GM19452 (cell line): ENCODE results near the gene COPG1.
"Not testable (repeated sequence)": the region's sequence is repeated elsewhere in the genome, so short reads cannot be mapped to it uniquely, and the experiment has no call there.

Experiments used
- ATAC-seq: cut with Tn5 transposase; IDR thresholded peaks from one replicate; pipeline ENCODE4 v1.9.1; 2021; ENCODE audit not compliant: unreplicated experiment

COPG1 gene

DNA sequence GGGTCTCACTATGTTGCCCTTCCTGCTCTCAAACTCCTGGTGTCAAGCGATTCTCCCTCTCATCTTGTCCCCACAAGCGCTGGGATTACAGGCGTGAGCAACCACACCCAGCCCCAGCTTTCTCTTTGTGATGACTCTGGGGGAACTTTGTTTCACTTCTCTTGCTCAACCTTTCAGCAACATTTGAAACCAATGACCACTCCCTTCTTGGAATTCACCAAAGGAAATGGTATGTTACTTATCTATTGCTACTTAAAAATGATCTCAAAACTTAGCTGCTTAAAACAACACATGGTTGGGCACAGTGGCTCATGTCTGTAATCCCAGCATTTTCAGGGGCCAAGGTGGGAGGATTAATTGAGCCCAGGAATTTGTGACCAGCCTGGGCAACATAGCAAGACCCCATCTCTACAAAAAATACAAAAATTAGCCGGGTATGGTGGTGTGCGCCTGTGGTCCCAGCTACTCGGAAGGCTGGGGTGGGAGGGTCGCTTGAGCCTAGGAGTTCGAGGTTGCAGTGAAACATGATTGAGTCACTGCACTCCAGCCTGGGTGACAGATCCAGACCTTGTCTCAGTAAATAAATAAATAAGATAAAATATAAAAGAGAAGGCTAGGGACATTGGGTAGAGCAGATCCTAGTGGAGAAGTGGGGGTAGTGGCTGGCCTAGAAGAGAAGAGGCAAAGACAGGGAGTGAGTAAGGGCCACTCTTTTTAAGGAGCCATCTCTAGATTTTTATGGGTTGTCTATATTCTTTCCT, 10.3 kb upstream of the COPG1 start:
- no peak for ATAC-seq

- ATAC-seq = no peak
Measured at GRCh38 chr3:129239991-129240390, 9.4 kb upstream of the COPG1 start.

DNA sequence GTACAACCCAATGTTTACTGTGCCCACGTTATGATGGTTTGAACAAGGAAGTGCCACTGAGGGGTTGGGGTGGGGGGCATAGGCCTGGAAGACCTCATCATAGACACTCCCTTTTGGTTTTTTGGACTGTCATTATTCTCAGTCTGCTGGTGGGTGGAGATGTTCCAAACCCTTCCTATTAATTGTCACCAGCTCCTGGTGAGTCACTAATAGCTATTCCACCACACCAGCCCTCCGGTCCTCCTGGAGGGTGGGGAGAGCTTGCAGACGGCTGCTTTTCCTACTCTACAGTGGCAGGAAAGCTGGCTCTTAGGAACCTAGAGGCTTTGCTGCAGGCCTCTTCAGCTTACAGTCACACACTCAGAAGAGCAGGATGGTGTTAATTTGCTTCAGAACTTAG, 9.0 kb upstream of the COPG1 start:
- ATAC-seq = no peak

DNA sequence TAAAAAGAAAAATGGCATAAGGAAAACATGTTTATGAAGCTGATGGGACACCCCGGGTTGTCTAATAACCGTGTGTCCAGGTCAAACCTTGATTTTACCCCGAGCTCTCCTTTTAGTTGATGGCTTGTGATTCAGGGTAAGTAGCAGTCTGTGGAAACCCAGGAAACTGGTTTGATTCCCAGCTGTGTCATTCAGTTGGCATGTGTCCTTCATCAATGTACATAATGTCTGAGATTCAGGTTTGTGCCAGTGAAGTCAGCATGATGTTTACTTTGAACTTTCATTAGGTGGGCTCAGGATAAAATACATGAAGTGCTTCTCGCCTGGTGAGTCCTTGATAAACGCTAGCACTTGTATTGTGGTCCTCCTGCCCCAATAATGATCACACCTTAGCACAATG, 4.3 kb upstream of the COPG1 start:
- no peak for ATAC-seq

DNA sequence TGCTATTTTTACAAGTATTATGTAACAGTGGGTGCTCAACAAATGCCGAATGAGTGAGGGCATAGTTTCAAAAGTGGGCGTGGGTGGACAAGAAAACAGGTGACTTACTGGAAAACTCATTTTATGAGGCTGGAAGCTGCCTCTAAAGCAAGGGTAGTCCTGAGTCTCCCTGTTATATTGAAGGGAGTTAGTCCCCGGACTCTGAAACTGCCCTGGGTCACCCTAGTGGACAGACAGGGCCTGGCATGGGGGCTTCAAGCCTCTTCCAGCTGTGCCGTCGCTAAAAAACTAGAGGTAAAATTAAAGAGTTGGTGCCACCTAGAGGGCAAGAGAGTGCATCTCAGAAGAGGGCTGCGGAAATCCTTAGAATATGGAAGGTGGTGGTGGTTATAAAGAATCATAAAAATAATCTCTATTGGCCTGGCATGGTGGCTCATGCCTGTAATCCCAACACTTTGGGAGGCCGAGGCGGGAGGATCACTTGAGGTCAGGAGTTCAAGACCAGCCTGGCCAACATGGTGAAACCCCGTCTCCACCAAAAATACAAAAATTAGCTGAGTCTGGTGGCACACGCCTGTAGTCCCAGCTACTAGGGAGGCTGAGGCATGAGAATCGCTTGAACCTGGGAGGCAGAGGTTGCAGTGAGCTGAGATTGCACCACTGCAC, 3.6 kb upstream of the COPG1 start:
- peak; percentile 57 for ATAC-seq

- no peak for ATAC-seq
Measured at GRCh38 chr3:129246636-129247035, 2.8 kb upstream of the COPG1 start.

DNA sequence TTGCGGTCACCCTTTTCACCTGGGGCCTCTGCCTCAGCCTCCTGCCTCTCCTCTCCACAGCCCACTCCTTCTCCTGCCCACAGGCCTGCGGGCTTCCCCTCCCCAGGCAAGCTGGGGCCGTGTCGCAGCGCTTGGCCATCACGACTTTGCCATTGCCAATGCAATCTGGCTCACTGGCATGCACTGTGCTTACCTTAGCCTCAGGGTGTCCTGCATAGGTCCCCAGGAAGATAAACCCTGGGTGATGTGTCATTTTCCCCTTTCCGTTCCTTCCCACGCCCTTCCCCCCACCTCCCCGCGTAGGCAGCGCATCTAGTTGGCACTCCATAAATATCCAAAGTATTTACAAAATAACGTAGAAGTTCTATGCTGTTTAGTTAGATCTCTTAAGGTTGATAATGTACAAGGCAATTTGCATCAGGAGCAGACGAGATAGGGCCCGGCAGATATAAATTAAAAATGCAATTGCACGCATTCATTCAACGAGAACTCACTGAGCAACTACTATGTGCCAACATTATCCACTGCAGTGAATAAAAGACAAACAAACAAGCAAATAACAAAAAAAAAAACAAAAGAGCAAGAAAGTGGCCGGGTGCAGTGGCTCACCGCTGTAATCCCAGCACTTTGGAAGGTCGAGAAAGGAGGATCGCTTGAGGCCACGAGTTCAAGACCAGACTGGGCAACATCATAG, 973 bp upstream of the COPG1 start:
- ATAC-seq = no peak

GRCh38 chr3:129252748-129253147, 3.3 kb downstream of the COPG1 start:
- ATAC-seq = no peak

DNA sequence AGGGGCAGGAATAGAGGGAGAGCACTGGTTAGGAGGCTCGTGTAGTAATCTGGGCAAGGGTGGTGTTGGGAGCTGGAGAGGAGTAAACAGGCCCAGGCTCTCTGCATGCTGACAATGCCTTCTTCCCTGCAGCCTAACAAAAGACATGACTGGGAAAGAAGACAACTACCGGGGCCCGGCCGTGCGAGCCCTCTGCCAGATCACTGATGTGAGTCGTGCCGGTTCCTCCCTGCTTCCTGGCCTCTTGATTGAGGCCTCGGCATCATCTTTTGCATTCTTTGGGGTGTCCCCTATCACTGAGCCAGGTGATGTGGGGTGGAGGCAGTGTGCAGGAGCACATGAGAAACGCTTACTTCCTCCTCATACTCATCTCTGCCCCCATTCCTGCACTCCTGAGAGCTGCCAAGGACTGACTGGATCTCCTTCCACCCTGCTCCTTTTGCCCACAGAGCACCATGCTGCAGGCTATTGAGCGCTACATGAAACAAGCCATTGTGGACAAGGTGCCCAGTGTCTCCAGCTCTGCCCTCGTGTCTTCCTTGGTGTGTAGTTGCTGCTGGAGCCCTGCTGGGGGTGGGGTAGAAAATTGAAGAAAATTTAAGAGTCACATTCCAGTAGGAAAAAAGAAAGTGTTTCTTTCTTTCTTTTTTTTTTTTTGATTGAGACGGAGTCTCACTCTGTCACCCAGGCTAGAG, 5.3 kb downstream of the COPG1 start:
- no peak for ATAC-seq

GRCh38 chr3:129256270-129256669, 6.9 kb downstream of the COPG1 start:
- no peak for ATAC-seq

- no peak for ATAC-seq
Measured at GRCh38 chr3:129257609-129258008, 8.2 kb downstream of the COPG1 start.

GRCh38 chr3:129259612-129260477, 10.4 kb downstream of the COPG1 start:
- ATAC-seq = no peak

DNA sequence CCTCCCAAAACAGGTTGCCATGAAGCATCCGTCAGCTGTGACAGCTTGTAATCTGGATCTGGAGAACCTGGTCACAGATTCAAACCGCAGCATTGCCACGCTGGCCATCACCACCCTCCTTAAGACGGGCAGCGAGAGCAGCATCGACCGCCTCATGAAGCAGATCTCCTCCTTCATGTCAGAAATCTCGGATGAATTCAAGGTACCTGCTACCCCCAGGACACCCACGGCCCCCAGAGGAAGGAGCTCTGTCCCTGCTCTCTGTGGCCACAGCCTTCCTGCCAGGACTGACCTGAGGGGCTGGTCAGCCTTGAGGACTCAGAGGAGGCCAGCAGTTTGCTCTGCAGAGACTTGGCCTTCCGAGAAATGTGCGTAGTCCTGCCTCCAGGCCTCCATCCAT, 11.2 kb downstream of the COPG1 start:
- ATAC-seq = no peak

DNA sequence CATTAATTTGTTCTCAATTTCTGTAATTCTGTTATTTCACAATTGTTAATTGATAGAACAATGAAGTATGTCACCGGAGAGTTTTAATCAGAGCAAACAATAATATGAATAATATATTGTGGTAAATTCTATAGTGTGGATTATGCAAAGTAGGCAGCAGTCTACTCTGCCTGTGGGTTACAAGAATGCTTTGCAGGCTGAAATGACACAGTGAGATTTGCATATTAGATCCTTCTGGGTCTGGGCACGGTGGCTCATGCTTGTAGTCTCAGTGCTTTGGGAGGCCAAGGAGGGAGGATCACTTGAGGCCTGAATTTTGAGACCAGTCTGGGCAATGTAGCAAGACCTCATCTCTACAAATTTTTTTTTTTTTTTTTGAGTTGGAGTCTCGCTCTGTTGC, 12.5 kb downstream of the COPG1 start:
- ATAC-seq = no peak

DNA sequence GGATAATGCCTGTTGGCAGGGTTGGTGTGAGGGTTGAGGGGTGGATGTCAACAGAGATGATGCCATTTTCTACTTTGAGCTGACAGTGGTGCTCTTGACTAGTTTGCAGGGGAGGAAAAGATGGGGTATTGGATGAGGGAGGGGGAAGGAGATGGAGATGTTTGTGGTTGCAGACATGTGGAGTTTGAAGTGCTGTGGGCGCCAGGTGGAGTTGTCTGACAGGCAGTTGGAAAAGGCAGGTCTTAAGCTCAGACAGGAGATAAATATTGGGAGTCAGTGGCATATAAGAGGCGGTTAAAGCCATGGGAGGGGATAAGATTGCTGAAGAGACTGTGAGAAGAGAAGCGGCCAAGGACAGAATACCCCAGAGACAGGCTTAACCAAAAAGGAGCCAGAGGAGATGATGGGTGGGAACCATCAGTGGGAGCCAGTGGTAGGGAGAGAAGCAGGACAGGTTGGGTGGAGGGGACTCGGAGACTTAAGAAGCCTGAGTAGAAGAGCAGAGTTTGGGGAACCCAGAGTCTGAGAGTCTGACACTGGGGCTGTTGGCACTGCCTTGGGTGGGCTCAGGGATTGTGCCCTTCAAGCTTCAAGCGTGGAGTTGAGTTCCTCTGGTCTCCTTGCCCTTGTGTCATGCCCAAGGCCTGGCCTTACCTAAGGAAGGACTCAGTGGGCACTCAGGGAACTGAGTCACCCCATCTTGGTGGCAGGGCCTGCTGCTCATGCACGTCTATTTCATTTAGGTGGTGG, 13.9 kb downstream of the COPG1 start:
- ATAC-seq = no peak

- ATAC-seq = not testable (repeated sequence)
Measured at GRCh38 chr3:129264994-129265393, 15.6 kb downstream of the COPG1 start.

DNA sequence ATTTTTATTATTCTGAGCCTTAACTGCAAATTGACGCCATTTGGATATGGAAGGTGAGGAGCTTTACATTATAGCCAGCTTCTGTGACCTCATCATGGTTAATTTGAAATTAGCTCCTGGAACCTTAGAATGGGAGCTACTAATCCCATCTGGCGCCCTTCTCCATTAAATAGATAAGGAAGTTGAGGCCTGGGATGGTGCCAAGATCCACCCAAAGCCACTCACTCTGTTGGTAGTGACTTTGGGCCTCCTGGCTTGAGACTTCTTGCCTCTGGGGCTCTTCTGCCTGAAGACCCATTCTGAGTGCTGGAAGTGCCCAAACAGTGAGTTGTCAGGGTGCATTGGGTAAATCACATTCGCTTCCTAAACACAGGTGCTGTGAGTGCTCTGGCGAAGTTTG, 17.2 kb downstream of the COPG1 start:
- no peak for ATAC-seq

- ATAC-seq = no peak
Measured at GRCh38 chr3:129268396-129268795, 19.0 kb downstream of the COPG1 start.

- ATAC-seq = no peak
Measured at GRCh38 chr3:129271674-129272073, 22.3 kb downstream of the COPG1 start.

- ATAC-seq = peak; percentile 77
Measured at GRCh38 chr3:129276385-129276784, 27.0 kb downstream of the COPG1 start.
